Gastrocnemius medialis (tissue), 4 donors: ENCODE measurements around the gene C1QTNF1. TPM values are rescaled to one million over a fixed set of nuclear protein-coding genes. Genes with fewer than 3 reads are reported as not detected.
A peak's percentile ranks its signal among the peaks of the same experiment; 100 is the strongest.

Experiments
- ATAC-seq, 2 donors: fragments of 150-250 bp; one replicate each; pipeline ENCODE4 v1.9.1; 2016
- DNase-seq, 2 donors: peaks; one replicate each; pipeline ENCODE4 v3.0.0-alpha.2; 2019
- H3K27ac ChIP-seq, 4 donors: fragments of 200-600 bp; sonication (generic); 1 replicate in 1 of 4; 2 replicates in 3 of 4; pipeline ENCODE4 v1.5.1; 2016 to 2018; ENCODE audit warnings: mild to moderate bottlenecking in 2 of 4, moderate library complexity in 1 of 4
- H3K27me3 ChIP-seq, 3 donors: fragments of 200-600 bp; sonication (generic) in 2 of 3; 1 replicate in 1 of 3; 2 replicates in 2 of 3; pipeline versions ENCODE4 v1.5.1 to v1.6.0; 2016 to 2019; ENCODE audit warnings: mild to moderate bottlenecking in 1 of 3, moderate library complexity in 1 of 3
- H3K36me3 ChIP-seq, 2 donors: fragments of 200-600 bp; sonication (generic) in 1 of 2; one replicate each; pipeline ENCODE4 v1.5.1; 2017 to 2018
- H3K4me1 ChIP-seq, 2 donors: fragments of 200-600 bp; sonication (generic) in 1 of 2; one replicate each; pipeline ENCODE4 v1.5.1; 2016 to 2017; ENCODE audit warnings: mild to moderate bottlenecking in 2 of 2
- H3K4me3 ChIP-seq, 4 donors: fragments of 200-600 bp; sonication (generic) in 3 of 4; 1 replicate in 1 of 4; 2 replicates in 3 of 4; pipeline ENCODE4 v1.5.1; 2016 to 2019; ENCODE audit warnings: mild to moderate bottlenecking in 2 of 4
- H3K9me3 ChIP-seq, 3 donors: fragments of 200-600 bp; sonication (generic) in 2 of 3; 1 replicate in 1 of 3; 2 replicates in 2 of 3; pipeline ENCODE4 v1.5.1; 2016 to 2019
- CTCF ChIP-seq, 5 experiments: fragments of 450-650 bp in 3 of 5; fragments of 200-600 bp in 2 of 5; sonication (generic) in 2 of 5; IDR thresholded peaks in 4 of 5; conservative IDR thresholded peaks in 1 of 5; 1 replicate in 4 of 5; 2 replicates in 1 of 5; pipeline ENCODE4 v1.5.1; 2016 to 2019; ENCODE audit warnings: antibody characterized with exemption in 5 of 5, mild to moderate bottlenecking in 3 of 5, moderate library complexity in 3 of 5
- POLR2A ChIP-seq, 2 donors: fragments of 450-650 bp; IDR thresholded peaks; one replicate each; pipeline ENCODE4 v1.6.1; 2017; ENCODE audit warnings: antibody characterized with exemption in 2 of 2, mild to moderate bottlenecking in 2 of 2, moderate library complexity in 2 of 2
- in situ Hi-C, 4 donors: fragments of 200-750 bp; cut with MboI; loops; one replicate each; pipeline versions ENCODE4 v1.15.0 to v1.8.0; 2017; ENCODE audit warnings: low sequenced_read_pairs in 4 of 4
- intact Hi-C: fragments of 100-400 bp; cut with DNase I; formaldehyde crosslinking; loops from one replicate; pipeline ENCODE4 v1.15.1; 2023; ENCODE audit warnings: low total_unique reads
- total RNA-seq, 4 donors: library from RNA; depleted of rRNA; stranded (reverse); fragments of >200 nt; gene quantifications; one replicate each; pipeline versions ENCODE4 v1.1.0 to v1.2.3, GENCODE V29; 2016

C1QTNF1 gene
- total RNA-seq, 4 donors from 2014 or later: 11.1 to 38.6 (median 21.2) TPM

GRCh38 chr17:79047291-79047920 is 23.4 kb downstream of the C1QTNF1 start:
- ATAC-seq: no peak
- in situ Hi-C loops: loop anchor here in 1 of 4 donors (5.0 kb wide), 1 partner anchor 35 kb away; no protein-coding TSS in a partner anchor
- H3K4me1 ChIP-seq: peaks cover 8 to 10% of the 10 kb centered on the region in 2 donors

GRCh38 chr17:79047923-79048825 is 24.2 kb downstream of the C1QTNF1 start:
- Histone ChIP-seq H3K4me3 (no peak overlapping the region), H3K27ac (peak overlapping the region; percentile 11 to 67 (median 56)), H3K27me3 (peaks cover 0 to 3% (median 2%) of the 10 kb centered on the region in 3 donors), H3K4me1 (peaks cover 6 to 10% of the 10 kb centered on the region in 2 donors), H3K36me3 (no peaks in the 10 kb centered on the region), H3K9me3 (no peaks in the 10 kb centered on the region)
- in situ Hi-C loops: loop anchor here in 1 of 4 donors (5.0 kb wide), 1 partner anchor 34 kb away; no protein-coding TSS in a partner anchor
- DNase-seq (no peak), ATAC-seq (no peak)
- TF ChIP-seq POLR2A (IDR thresholded peaks at IDR 0.05): no peak
- TF ChIP-seq CTCF (IDR thresholded peaks at IDR 0.05 in 4 of 5, conservative IDR thresholded peaks at IDR 0.05 in 1 of 5): no peak
- intact Hi-C loops: loop anchor here (2.0 kb wide), 1 partner anchor 35 kb away; no protein-coding TSS in a partner anchor

More at GRCh38 chr17:79047291-79047920, 23.4 kb downstream of the C1QTNF1 start:
- peak overlapping the region; percentile 51 to 67 (median 56) for H3K27ac ChIP-seq
- DNase-seq: no peak
- no peaks in the 10 kb centered on the region for H3K36me3 ChIP-seq
- no peak overlapping the region for H3K4me3 ChIP-seq
- intact Hi-C loops: loop anchor here (2.0 kb wide), 1 partner anchor 35 kb away; no protein-coding TSS in a partner anchor
- peaks cover 0 to 3% (median 2%) of the 10 kb centered on the region in 3 donors for H3K27me3 ChIP-seq
- TF ChIP-seq POLR2A (IDR thresholded peaks at IDR 0.05) (no peak), CTCF (IDR thresholded peaks at IDR 0.05 in 4 of 5, conservative IDR thresholded peaks at IDR 0.05 in 1 of 5) (no peak)
- no peaks in the 10 kb centered on the region for H3K9me3 ChIP-seq

- no peak for ATAC-seq
- in situ Hi-C loops: loop anchor here in 1 of 4 donors (5.0 kb wide), 1 partner anchor 33 kb away; no protein-coding TSS in a partner anchor
- DNase-seq: no peak
- Histone ChIP-seq H3K4me3 (no peak overlapping the region), H3K36me3 (no peaks in the 10 kb centered on the region), H3K27ac (peak overlapping the region in 2 of 4 donors; percentile 51 to 61), H3K4me1 (peaks cover 6 to 10% of the 10 kb centered on the region in 2 donors), H3K9me3 (no peaks in the 10 kb centered on the region), H3K27me3 (peaks cover 0 to 3% (median 2%) of the 10 kb centered on the region in 3 donors)
- intact Hi-C loops: no loop called here
- TF ChIP-seq CTCF (IDR thresholded peaks at IDR 0.05 in 4 of 5, conservative IDR thresholded peaks at IDR 0.05 in 1 of 5) (no peak), POLR2A (IDR thresholded peaks at IDR 0.05) (no peak)
Observed at GRCh38 chr17:79048826-79049755, 25.1 kb downstream of the C1QTNF1 start.

- Histone ChIP-seq H3K36me3 (no peaks in the 10 kb centered on the region), H3K27me3 (peaks cover 0 to 3% (median 2%) of the 10 kb centered on the region in 3 donors), H3K9me3 (no peaks in the 10 kb centered on the region), H3K27ac (no peak overlapping the region), H3K4me1 (peaks cover 6 to 10% of the 10 kb centered on the region in 2 donors), H3K4me3 (no peak overlapping the region)
- intact Hi-C loops: no loop called here
- in situ Hi-C loops: loop anchor here (5.0 to 25.0 kb wide), 2 partner anchors 32 to 337 kb away; no protein-coding TSS in a partner anchor
- no peak for DNase-seq
- ATAC-seq: no peak
- no peak for TF ChIP-seq POLR2A (IDR thresholded peaks at IDR 0.05)
- no peak for TF ChIP-seq CTCF (IDR thresholded peaks at IDR 0.05 in 4 of 5, conservative IDR thresholded peaks at IDR 0.05 in 1 of 5)
Observed at GRCh38 chr17:79049821-79050220, 25.9 kb downstream of the C1QTNF1 start.
